Erythroblast (primary cell): Measurements from ENCODE around the gene ZMYND8.
"Not testable (repeated sequence)": the region's sequence is repeated elsewhere in the genome, so short reads cannot be mapped to it uniquely, and the experiment has no call there.

Source experiments
- DNase-seq, 2 experiments: peaks; one replicate each; lab custom pipeline; 2025; lab: John Stamatoyannopoulos, UW
- GATA1 ChIP-seq: IDR thresholded peaks from 2 replicates; pipeline ENCODE4 v1.6.1; 2011; ENCODE audit warnings: low read depth, mild to moderate bottlenecking, control low read depth, low read length, moderate library complexity
- POLR2A ChIP-seq: IDR thresholded peaks from 2 replicates; pipeline ENCODE4 v1.6.1; 2011; ENCODE audit warnings: mild to moderate bottlenecking, low read length

Gene ZMYND8

DNA sequence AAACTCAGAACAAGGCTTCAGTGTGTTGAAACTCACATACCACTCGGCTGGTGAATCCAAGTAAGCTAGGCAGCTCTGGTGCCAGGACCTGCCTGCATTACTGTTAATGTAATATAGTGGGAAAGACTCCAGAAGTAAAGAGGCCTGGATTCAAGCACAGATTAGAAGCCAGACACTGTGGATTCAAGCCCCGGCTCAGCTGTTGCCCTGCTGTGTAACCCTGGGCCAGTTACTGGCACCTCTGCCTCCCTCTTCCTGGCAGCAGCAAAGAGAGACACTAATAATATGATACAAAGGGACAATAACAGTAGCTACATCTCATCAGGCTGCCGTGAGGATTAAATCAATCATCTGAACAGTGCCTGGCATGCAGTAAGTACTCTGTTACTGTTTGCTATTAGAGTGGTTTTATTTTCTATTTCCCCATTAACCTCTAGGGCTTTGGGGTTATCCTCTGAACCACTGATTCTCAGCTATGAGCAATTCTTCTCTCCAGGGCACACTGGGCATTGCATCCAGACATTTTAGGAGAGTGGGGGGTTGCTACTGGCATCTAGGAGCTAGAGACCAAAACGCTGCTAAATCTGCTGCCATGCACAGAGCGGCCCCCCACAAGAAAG is 92.9 kb downstream of the ZMYND8 start:
- TF ChIP-seq GATA1: no peak
- no peak for TF ChIP-seq POLR2A
- no peak for DNase-seq

DNA sequence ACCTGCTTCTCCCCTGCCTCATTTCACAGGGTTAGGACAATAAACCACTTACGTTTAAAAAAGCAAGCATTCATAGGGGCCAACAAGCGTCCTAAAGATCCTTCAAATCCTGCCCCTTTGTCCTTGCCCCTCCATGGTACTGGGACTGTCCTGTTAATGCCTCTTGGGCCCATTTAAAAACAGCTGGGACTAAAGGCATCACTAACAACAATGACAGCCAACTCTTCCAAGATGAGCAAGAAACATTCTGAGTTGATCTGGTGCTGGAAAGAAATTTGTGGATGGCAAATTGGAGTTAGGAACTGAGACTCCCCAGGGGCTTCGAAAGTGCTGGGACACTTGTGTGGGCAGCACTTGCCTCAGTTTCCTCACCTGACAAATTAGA is 93.4 kb downstream of the ZMYND8 start:
- no peak for DNase-seq
- no peak for TF ChIP-seq POLR2A
- no peak for TF ChIP-seq GATA1

DNA sequence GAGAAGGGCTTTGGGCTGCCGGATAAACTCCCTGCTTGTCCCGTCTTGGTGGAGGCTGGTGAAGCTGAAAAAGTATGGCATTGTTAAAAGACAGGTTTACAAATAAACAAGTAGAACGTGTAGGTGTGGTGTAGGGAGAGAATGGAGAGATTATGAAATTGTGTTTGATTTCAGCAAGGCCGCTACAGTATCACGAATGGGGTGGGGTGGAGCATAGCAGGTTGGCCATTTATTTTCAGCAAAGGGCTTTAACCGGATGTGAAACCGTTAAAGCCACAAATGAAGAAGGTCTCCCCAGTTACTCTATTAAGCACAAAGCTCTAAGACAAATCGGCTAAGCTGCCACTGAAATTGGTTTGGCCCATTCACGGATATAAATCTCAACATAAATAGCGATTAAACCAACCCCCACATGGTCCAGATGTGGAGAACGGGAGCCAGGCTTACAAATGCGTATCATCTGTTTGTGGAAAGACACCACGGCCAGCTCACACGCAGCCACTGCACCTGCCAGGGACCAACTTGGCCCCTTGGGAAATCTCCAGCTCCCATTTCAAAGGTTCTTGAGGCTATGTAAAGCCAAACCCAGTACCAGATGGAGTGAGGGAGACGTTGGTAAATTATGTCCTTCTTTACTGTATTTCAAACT is 94.0 kb downstream of the ZMYND8 start:
- TF ChIP-seq GATA1: no peak
- no peak for TF ChIP-seq POLR2A
- DNase-seq: no peak

DNA sequence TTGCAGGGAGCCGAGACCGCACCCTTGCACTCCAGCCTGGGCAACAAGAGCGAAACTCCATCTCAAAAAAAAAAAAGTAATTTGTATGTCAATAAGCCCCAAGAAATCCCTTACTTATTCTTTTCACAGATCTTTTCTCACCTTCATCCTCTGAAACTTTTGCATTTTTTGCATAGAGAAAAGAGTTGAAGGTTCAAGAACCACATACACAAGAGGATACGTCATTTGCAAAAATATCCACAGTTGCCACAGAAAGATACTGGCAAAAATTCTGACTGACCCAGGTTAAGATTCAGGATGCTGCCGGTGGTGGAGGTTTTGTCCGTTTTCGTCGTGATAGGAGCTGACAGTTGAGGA is 94.5 kb downstream of the ZMYND8 start:
- DNase-seq: no peak
- TF ChIP-seq GATA1: no peak
- TF ChIP-seq POLR2A: no peak

DNA sequence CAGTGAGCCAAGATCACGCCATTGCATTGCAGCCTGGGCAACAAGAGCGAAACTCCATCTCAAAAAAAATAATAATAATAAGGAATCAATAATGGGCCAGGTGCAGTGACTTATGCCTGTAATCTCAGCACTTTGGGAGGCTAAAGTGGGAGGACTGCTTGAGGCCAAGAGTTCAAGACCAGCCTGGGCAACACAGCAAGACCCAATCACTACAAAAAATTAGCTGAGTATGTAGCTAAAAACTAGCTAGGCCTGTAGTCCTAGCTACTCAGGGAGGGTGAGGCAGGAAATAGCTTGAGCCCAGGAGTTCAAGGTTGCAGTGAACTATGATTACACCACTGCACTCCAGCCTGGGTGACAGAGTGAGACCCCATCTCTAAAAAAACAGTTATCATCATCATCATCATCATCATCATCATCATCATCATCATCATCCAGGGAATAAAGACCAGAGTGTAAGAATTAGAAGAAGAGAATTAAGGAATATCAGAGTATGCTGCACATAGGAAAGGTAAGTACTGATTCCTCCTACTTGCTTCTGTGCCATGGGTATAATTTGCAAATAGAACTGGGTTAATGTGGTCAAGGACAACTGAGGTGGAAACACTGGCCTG is 95.2 kb downstream of the ZMYND8 start:
- not testable (repeated sequence) for DNase-seq

DNA sequence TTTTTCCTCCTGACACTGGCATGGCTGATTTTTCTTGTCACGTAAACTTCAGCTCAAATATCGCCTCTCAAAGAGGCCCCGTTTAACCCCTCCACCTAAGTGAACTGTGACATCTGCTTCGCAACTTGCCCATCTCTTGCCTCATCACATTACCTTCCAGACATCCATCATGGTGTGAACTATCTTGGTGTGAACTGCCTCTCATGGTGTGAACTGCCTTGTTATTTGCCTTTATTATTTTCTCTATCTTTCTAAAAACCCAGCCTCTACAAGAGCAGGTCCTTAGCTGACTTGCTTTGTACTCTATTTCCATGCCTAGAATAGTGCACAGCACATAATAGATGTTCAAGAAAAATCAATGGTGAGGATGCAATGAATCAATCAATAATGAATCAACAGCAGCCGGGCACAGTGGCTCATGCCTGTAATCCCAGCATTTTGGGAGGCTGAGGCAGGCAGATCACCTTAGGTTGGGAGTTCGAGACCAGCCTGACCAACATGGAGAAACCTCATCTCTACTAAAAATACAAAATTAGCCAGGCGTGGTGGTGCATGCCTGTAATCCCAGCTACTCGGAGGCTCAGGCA is 95.9 kb downstream of the ZMYND8 start:
- not testable (repeated sequence) for DNase-seq

DNA sequence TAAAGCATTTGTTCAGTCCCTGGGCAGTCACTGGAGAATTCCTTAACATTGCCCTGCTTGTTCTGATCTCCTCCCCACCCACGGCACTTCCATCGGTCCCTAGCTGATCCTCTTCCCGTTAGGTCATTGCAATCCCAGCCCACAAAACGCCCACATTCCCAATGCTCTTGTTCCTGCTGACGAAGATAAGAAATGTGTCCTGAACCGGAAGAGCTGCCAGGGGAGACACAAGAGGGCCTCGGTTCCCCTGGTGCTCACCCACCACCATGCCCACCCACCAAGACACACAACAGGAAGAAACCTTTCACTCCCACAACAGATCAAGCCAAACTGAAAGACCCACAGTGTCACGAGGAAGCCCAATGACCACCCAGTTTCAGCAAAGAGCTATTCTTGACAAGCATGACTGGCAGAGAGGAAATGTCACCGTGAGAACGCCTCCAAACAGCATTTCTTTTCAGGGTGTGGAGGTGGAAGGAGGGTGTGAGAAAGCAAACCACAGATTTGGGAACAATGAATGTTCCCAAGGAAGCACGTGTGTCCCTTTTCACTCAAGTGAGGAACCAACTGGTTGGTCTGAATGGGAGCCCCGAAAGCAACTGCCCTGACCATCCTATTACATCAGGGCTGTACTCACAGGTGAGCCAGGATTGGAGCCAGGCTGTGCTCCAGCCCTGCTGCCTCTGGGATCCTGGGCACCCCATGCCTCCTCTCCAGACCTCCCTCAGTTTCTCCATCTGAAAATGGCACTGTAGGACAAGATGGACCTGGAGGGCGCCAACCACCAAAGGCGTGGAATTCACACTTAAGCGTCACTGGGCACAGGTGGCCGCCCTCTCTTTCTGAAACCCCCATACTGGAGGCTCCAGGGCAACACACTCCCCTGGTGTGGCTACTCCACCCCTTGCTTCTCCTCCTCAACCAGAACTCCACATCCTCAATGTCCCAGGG is 97.5 kb downstream of the ZMYND8 start:
- no peak for DNase-seq
- no peak for TF ChIP-seq POLR2A
- no peak for TF ChIP-seq GATA1

DNA sequence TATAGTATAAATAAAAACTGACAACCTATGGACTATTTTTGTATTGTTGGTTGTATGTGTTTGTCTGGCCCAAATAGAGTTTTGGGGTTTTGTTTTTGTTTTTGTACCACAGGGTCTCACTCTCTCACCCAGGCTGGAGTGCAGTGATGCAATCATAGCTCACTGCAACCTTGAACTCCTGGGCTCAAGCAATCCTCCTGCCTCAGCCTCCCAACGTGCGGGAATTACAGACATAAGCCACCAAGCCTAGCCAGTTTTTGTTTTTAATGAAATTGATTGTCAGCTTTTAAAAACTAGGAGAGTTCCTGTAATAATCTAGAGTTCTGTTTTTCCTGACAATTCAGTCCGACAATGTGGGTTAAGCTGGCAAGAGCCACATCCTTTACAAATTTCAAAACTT is 98.7 kb downstream of the ZMYND8 start:
- no peak for TF ChIP-seq GATA1
- no peak for TF ChIP-seq POLR2A
- DNase-seq: no peak

DNA sequence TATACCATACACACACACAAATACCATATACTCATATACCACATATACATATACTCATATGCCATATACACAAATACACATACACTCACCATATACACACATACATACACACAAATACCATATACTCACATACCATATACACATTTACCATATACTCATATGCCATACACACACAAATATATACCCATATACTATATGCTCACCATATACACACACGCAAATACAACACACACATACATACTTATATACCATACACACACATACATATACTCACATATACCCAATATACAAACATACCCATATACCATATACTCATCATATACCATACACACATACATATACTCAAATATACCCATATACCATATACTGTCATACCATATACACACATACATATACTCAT is 99.2 kb downstream of the ZMYND8 start:
- no peak for DNase-seq
- TF ChIP-seq POLR2A (no peak), GATA1 (no peak)

DNA sequence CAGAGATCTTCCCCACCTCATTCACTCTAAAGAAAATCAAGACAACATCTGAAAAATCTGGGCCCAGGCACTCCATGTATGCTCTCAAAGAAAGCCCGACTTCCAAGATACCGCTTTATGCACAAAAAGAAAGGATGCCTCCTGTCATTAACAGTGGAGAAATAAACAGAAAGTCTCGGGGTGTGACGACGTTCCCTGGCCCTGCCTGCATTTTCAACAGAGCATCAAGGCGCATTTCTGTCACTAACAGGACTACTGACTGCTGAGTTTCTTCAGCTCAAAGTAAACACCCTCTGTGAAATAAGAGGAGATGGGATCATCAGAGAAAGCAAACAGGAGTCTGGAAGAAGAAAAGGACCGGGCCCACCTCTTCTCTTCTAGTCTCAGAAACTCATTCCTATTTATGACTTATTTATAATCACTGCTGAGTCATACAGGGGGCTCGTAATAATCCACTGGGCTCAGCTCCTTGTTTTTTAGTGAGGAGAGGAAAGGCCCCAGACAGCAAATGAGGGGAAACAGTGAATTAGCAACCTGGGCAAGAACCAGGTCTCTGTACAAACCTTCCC is 99.7 kb downstream of the ZMYND8 start:
- no peak for DNase-seq
- TF ChIP-seq POLR2A (no peak), GATA1 (no peak)

DNA sequence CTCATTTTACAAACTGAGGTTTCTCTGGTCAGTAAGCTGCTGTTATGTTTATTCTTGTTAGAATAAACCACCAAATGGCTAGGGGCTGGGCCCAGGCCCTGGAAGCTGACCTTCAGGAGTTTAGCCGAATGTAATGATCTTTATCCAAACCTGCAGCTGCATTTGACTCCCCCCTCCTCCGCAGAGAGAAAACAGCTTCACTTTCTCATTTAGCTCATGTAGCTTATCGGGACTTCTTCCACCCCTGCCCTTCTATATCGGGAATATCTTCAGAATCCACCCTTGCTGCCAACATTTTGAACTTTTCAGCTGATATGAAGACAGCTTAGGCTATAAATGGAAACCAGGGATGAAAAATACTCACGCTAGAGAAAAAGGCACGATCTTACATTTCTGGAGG is 102.6 kb downstream of the ZMYND8 start:
- TF ChIP-seq POLR2A: no peak
- TF ChIP-seq GATA1: no peak
- peak in 1 of 2 experiments; percentile 17 for DNase-seq

DNA sequence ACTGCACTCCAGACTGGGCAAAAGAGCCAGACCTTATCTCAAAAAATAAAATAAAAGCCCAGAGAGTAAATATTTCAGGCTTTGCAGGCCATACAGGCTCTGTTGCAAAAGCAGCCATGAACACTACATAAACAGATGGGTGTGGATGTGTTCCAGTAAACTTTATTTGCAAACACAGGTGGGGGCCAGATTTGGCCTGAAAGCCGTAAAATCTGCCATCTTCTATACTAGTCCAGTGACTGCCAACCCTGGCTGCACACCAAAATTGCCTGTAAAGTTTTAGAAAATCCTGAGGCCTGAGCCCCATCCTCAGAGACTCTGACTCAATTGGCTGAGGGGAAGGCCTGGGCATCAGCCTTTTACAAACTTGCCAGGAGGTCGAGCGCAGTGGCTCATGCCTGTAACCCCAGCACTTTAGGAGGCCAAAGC is 103.6 kb downstream of the ZMYND8 start:
- TF ChIP-seq POLR2A (no peak), GATA1 (no peak)
- DNase-seq: no peak
